Stimulated activated CD8-positive, alpha-beta memory T cell treated with anti-CD3 and anti-CD28 coated beads, Interleukin-7, amount 100 ng/mL, for 24 hours (primary cell): ENCODE results near the gene MARCHF7.
"Not testable (repeated sequence)": the region's sequence is repeated elsewhere in the genome, so short reads cannot be mapped to it uniquely, and the experiment has no call there.

Experiments used
- DNase-seq: peaks from one replicate; pipeline ENCODE4 v3.0.0-alpha.2; 2020; ENCODE audit warnings: low read depth

Gene MARCHF7

GRCh38 chr2:159716857-159717256 is 4.6 kb downstream of the MARCHF7 start:
- DNase-seq: no peak

DNA sequence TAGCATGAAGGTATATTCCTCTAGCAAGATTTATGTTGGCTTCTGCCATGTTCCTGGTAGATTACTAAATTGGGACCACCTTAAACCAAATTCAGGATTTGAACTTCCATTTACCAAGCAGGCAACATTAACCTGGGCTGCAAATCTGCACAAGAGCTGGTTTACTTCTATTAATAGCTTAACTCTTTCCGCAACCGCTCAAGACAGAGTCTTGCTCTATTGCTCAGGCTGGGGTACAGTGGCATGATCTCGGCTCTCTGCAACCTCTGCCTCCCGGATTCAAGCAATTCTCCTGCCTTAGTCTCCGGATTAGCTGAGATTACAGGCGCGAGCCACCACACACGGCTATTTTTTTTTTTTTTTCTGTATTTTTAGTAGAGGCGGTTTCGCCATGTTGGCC is 8.4 kb downstream of the MARCHF7 start:
- no peak for DNase-seq

DNA sequence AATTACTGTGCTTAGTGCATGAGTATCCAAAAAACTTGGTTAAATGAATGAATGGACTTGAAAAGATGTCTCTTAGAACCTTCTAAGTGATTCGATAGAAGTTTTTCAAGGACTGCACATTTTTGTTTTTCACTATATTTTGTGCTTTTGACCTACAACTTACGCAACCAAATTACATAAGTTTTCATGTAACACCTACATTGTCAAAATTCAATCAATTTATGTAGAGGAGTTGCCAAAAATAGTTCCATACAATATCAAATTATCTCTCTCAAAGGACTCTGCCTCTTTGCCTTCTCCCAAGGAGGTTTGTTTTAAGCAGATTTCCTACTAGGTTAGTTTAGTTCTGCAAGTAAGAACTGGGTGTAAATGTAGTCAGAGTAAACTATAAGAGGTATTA is 10.3 kb downstream of the MARCHF7 start:
- no peak for DNase-seq

DNA sequence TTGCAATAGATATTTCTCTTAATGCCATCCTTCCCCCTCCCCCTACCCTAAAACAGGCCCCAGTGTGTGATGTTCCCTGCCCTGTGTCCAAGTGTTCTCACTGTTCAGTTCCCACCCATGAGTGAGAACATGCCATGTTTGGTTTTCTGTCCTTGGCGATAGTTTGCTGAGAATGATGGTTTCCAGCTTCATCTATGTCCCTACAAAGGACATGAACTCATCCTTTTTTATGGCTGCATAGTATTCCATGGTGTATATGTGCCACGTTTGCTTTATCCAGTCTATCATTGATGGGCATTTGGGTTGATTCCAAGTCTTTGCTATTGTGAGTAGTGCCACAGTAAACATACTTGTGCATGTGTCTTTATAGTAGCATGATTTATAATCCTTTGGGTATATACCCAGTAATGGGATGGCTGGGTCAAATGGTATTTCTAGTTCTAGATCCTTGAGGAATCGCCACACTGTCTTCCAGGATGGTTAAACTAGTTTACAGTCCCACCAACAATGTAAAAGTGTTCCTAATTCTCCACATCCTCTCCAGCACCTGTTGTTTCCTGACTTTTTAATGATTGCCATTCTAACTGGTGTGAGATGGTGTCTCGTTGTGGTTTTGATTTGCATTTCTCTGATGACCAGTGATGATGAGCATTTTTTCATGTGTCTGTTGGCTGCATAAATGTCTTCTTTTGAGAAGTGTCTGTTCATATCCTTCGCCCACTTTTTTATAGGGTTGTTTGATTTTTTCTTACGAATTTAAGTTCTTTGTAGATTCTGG is 12.7 kb downstream of the MARCHF7 start:
- DNase-seq: not testable (repeated sequence)

GRCh38 chr2:159725713-159726112 is 13.4 kb downstream of the MARCHF7 start:
- DNase-seq: no peak

GRCh38 chr2:159728629-159729028 is 16.3 kb downstream of the MARCHF7 start:
- no peak for DNase-seq

- DNase-seq: no peak
Measured at GRCh38 chr2:159735648-159736047, 23.3 kb downstream of the MARCHF7 start.

- DNase-seq: no peak
Measured at GRCh38 chr2:159736048-159736447, 23.7 kb downstream of the MARCHF7 start.

- DNase-seq: no peak
Measured at GRCh38 chr2:159737292-159737916, 25.1 kb downstream of the MARCHF7 start.

DNA sequence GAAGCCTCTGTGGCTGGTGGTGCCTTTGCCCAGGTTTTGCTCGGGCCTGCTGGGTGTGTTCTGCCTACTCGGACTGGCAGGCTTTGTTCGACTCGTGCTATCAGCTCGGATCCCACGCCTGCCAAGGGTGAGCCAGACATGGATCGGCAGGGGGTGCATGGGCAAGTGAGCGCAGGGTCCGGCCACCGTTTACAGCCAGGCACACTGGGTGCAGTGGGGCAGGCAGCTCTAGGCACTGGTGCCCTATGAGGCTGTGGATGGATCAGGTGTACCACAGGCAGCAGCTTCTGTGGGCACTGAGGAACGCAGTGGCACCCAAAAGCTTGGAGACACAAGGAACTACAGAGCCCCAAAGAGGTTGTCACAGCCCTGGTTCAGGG is 25.6 kb downstream of the MARCHF7 start:
- DNase-seq: no peak

DNA sequence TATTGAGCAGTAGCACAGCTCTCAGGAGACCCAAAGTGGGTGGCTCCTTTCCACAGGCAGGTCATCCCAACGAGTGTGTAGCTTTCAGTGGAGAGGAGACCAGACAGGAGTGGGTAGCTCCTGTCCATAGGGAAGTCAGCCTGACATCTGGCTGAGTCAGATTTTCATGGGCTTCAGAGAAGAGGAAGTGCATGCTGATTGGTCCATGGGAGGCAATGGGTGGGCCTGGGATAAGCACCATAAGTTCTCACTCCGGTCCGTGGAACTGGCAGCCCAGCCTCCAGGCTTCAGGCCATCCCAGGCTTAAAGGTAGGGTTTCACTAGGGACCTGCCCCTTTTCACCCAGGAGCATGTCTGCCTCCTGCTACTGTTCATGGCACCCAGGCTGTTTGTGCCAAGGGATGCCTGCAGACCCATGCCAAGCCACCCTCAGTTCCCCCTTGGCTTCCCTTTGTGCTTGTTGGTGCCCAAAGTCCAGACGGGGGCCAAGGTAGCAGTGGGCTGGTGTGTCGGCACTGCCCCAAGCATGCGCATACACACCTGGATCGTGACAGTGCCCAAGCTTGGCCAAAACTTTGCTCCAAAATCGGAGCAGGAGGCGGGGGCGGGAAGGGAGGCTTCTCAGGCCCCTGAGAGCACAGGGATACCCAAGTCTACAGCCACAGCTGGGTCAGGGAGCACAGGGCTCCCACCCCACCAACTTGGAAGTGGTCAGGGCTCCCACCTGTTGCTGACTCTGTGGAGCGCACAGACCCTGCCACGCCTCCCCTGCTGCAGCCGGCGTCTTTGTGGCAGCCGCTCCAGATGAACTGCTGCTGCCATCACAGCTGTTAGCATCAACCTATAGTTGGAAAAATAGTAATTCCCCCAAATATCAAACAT is 26.4 kb downstream of the MARCHF7 start:
- no peak for DNase-seq

DNA sequence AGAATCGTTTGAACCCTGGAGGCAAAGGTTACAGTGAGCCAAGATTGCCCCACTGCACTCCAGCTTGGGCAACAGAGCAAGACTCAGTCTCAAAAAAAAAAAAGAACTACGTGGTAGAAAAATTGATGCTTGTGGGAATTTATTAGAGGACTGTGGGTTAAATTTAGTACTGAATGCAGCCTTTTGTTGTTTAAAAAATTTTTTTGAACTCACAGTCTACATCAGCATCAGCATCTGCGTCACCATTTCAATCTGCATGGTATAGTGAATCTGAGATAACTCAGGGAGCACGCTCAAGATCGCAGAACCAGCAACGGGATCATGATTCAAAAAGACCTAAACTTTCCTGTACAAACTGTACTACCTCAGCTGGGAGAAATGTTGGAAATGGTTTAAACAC is 30.5 kb downstream of the MARCHF7 start:
- DNase-seq: no peak

GRCh38 chr2:159744363-159744762 is 32.1 kb downstream of the MARCHF7 start:
- DNase-seq: no peak

- not testable (repeated sequence) for DNase-seq
Measured at GRCh38 chr2:159745237-159745636, 32.9 kb downstream of the MARCHF7 start.

DNA sequence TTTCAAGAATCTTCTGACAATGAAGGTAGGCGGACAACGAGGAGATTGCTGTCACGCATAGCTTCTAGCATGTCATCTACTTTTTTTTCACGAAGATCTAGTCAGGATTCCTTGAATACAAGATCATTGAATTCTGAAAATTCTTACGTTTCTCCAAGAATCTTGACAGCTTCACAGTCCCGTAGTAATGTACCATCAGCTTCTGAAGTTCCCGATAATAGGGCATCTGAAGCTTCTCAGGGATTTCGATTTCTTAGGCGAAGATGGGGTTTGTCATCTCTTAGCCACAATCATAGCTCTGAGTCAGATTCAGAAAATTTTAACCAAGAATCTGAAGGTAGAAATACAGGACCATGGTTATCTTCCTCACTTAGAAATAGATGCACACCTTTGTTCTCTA is 35.8 kb downstream of the MARCHF7 start:
- DNase-seq: no peak

GRCh38 chr2:159750873-159751272 is 38.6 kb downstream of the MARCHF7 start:
- DNase-seq: no peak

GRCh38 chr2:159753797-159754196 is 41.5 kb downstream of the MARCHF7 start:
- no peak for DNase-seq

DNA sequence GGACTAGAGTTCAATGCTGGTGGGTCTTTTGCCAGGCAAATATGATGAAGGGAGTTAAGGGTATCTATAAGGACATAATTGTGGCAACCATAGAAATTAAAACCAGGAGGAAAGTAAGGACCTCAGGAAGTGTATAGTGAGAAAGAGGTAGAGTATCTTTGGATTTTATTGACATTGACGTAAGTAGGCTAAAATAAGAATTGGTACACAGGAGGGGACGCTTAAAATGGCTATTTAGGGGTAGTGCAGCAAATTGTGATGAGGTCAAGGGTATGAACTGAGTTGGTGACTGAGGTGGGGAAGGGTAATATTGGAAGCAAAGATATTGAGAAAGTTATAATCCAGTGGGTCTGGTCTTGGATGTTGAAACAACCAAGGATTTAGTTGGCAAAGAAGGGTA is 42.7 kb downstream of the MARCHF7 start:
- no peak for DNase-seq

DNA sequence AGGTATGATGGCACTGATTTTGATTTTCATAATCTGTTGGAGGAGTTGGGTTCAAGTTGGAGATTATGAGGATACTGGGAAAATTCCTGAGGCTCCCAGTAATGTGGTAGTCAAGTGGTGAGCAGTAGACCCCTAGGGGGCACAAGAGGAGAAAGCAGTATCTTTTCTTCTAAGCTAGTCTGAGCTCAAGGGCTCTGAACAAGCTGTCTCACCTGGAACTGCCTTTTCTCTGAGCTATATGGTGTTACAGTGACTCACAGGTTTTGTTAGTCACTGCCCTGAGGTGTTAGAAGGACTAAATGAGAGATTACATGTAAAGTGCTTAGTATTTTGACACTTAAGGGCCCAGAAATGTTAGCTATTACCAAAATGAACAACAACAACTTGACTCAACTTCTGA is 43.5 kb downstream of the MARCHF7 start:
- DNase-seq: no peak

DNA sequence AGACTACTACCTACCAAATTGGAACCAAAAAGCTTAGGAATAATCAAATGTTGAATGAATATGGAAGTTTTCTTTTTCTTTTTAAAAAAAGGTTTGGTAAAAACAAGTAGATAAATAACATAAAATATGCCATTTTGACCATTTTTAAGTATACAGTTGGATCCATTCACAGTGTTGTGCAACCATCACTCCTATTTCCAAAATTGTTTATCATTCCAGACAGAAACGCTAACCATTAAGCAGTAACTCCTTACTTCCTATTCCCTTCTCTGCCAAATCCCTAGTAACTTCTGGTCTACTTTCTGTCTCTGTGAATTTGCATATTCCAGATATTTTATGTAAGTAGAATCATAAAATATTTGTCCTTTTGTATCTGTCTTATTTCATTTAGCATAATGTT is 45.9 kb downstream of the MARCHF7 start:
- no peak for DNase-seq

GRCh38 chr2:159758686-159759085 is 46.4 kb downstream of the MARCHF7 start:
- DNase-seq: no peak

- DNase-seq: no peak
Measured at GRCh38 chr2:159759577-159759976, 47.3 kb downstream of the MARCHF7 start.

DNA sequence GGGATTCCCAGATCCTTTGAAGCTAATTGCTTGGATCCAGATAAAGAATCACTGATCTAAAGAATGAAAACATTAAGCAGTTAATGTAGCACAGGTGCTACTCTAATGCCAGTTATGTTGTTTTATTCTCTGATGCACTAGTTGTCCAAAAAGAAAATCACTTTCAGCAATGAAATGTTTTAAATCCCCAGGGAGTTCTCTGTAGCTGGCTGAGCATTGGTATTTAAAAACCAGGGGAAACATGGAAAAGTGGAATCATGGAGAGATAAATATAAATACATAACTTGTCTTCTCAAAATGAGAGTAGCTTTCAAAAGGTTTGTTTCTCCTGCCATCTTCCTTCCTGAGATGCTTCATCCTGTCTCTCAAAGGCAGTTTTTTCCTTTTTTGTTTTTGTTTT is 48.0 kb downstream of the MARCHF7 start:
- DNase-seq: no peak
